HEK293 (cell line): ENCODE results near the gene LYPD6B.

Experiments
- CTCF ChIA-PET: fragments of 350-600 bp; formaldehyde crosslinking; extraction: SDS; loops from one replicate; lab custom pipeline; 2021; ENCODE audit warnings: antibody characterized with exemption; lab: Yijun Ruan, JAX
- POLR2A ChIA-PET: fragments of 300-600 bp; formaldehyde crosslinking; extraction: SDS; loops from one replicate; lab custom pipeline; 2020; ENCODE audit warnings: antibody characterized with exemption, inconsistent platforms; lab: Yijun Ruan, JAX
- H3K27ac ChIP-seq: fragments of 200-500 bp; sonication (Bioruptor generic); 2 replicates; pipeline ENCODE4 v1.5.1; 2014; ENCODE audit warnings: low read depth, low read length, control low read depth, inconsistent platforms; ENCODE audit errors: extremely low read depth
- H3K36me3 ChIP-seq, 2 experiments: fragments of 200-500 bp in 1 of 2; sonication (Bioruptor generic) in 1 of 2; 1 replicate in 1 of 2; 2 replicates in 1 of 2; pipeline ENCODE4 v1.5.1; 2014 to 2017; ENCODE audit warnings: inconsistent platforms in 2 of 2, low read length in 2 of 2; ENCODE audit not compliant: control insufficient read depth in 2 of 2, insufficient read depth in 1 of 2
- H3K4me1 ChIP-seq: fragments of 200-500 bp; sonication (Bioruptor generic); 2 replicates; pipeline ENCODE4 v1.5.1; 2014; ENCODE audit warnings: mild to moderate bottlenecking, low read length, inconsistent platforms; ENCODE audit not compliant: control insufficient read depth, insufficient read depth
- H3K4me3 ChIP-seq: 2 replicates; pipeline ENCODE4 v1.5.1; 2011; ENCODE audit warnings: low read depth, mild to moderate bottlenecking, control low read depth, low read length, moderate library complexity
- H3K9me3 ChIP-seq: fragments of 200-500 bp; sonication (Bioruptor generic); 2 replicates; pipeline ENCODE4 v1.5.1; 2014; ENCODE audit warnings: low read depth, low read length, inconsistent platforms; ENCODE audit not compliant: control insufficient read depth, insufficient read depth
- OVOL3 ChIP-seq: fragments of 450-650 bp; formaldehyde crosslinking; IDR thresholded peaks from 2 replicates; pipeline ENCODE4 v1.5.1; 2016; ENCODE audit warnings: missing biosample characterization, missing genetic modification characterization
- PRDM2 ChIP-seq: fragments of 450-650 bp; formaldehyde crosslinking; IDR thresholded peaks from 2 replicates; pipeline ENCODE4 v1.5.1; 2016; ENCODE audit warnings: missing biosample characterization, missing genetic modification characterization, borderline replicate concordance
- YY2 ChIP-seq: fragments of 450-650 bp; formaldehyde crosslinking; IDR thresholded peaks from 2 replicates; pipeline ENCODE4 v1.5.1; 2016; ENCODE audit warnings: missing biosample characterization, missing genetic modification characterization
- ZBTB20 ChIP-seq: fragments of 450-650 bp; formaldehyde crosslinking; IDR thresholded peaks from 2 replicates; pipeline ENCODE4 v1.5.1; 2016; ENCODE audit warnings: missing biosample characterization, missing genetic modification characterization
- ZFHX2 ChIP-seq: fragments of 450-650 bp; formaldehyde crosslinking; conservative IDR thresholded peaks from 2 replicates; pipeline ENCODE4 v1.5.1; 2016; ENCODE audit warnings: missing biosample characterization, missing genetic modification characterization
- ZNF112 ChIP-seq: fragments of 450-650 bp; formaldehyde crosslinking; IDR thresholded peaks from 2 replicates; pipeline ENCODE4 v1.5.0; 2017; ENCODE audit warnings: missing biosample characterization, missing genetic modification characterization
- ZNF132 ChIP-seq: fragments of 450-650 bp; formaldehyde crosslinking; IDR thresholded peaks from 2 replicates; pipeline ENCODE4 v1.5.1; 2017; ENCODE audit warnings: missing biosample characterization, missing genetic modification characterization, borderline replicate concordance
- ZNF202 ChIP-seq: fragments of 450-650 bp; formaldehyde crosslinking; IDR thresholded peaks from 2 replicates; pipeline ENCODE4 v1.5.1; 2016; ENCODE audit warnings: missing biosample characterization, missing genetic modification characterization, borderline replicate concordance
- ZNF302 ChIP-seq: fragments of 450-650 bp; formaldehyde crosslinking; IDR thresholded peaks from 2 replicates; pipeline ENCODE4 v1.5.1; 2016; ENCODE audit warnings: missing biosample characterization, missing genetic modification characterization, low read depth
- ZNF37A ChIP-seq: fragments of 450-650 bp; IDR thresholded peaks from 2 replicates; pipeline ENCODE4 v1.5.1; 2018; ENCODE audit warnings: missing biosample characterization, missing genetic modification characterization
- ZNF433 ChIP-seq: fragments of 450-650 bp; formaldehyde crosslinking; IDR thresholded peaks from 2 replicates; pipeline ENCODE4 v1.5.1; 2016; ENCODE audit warnings: missing biosample characterization, missing genetic modification characterization, low read depth
- ZNF449 ChIP-seq: fragments of 450-650 bp; formaldehyde crosslinking; IDR thresholded peaks from 2 replicates; pipeline ENCODE4 v1.5.1; 2017; ENCODE audit warnings: missing biosample characterization, mild to moderate bottlenecking, missing genetic modification characterization, moderate library complexity
- ZNF549 ChIP-seq: fragments of 450-650 bp; IDR thresholded peaks from 2 replicates; pipeline ENCODE4 v1.5.1; 2018; ENCODE audit warnings: missing biosample characterization, missing genetic modification characterization, mild to moderate bottlenecking, inconsistent platforms, moderate library complexity
- ZNF571 ChIP-seq: fragments of 450-650 bp; formaldehyde crosslinking; IDR thresholded peaks from 2 replicates; pipeline ENCODE4 v1.5.0; 2017; ENCODE audit warnings: missing biosample characterization, missing genetic modification characterization
- ZNF626 ChIP-seq: fragments of 450-650 bp; sonication (Bioruptor Pico); formaldehyde crosslinking; IDR thresholded peaks from 2 replicates; pipeline ENCODE4 v1.5.1; 2018; ENCODE audit warnings: missing biosample characterization, missing genetic modification characterization, inconsistent platforms
- ZNF629 ChIP-seq: fragments of 450-650 bp; formaldehyde crosslinking; IDR thresholded peaks from 2 replicates; pipeline ENCODE4 v1.5.1; 2017; ENCODE audit warnings: missing biosample characterization, missing genetic modification characterization
- ZSCAN16 ChIP-seq: fragments of 450-650 bp; formaldehyde crosslinking; IDR thresholded peaks from 2 replicates; pipeline ENCODE4 v1.5.1; 2016; ENCODE audit warnings: missing biosample characterization, missing genetic modification characterization
- ZXDB ChIP-seq: fragments of 450-650 bp; formaldehyde crosslinking; IDR thresholded peaks from 2 replicates; pipeline ENCODE4 v1.5.1; 2016; ENCODE audit warnings: missing biosample characterization, missing genetic modification characterization

Gene LYPD6B

GRCh38 chr2:148992448-148992847 is 46.1 kb upstream of the LYPD6B start:
- H3K9me3 ChIP-seq: no peaks in the 10 kb centered on the region
- H3K4me3 ChIP-seq: no peak overlapping the region
- H3K27ac ChIP-seq: no peak overlapping the region
- ChIA-PET POLR2A (no interaction called here), CTCF (interaction anchor here (0.6 to 0.9 kb wide), 3 partner anchors 146 to 426 kb away, joined by 3 to 7 read pairs (median 3); no protein-coding TSS in a partner anchor)
- H3K4me1 ChIP-seq: no peaks in the 10 kb centered on the region
- TF ChIP-seq ZNF571 (tag by site-specific recombination) (no peak), ZNF629 (tag by site-specific recombination) (no peak), ZNF626 (tag by site-specific recombination) (no peak), OVOL3 (tag by site-specific recombination) (no peak), ZNF37A (tag by site-specific recombination) (no peak), ZSCAN16 (no peak), ZNF302 (tag by site-specific recombination) (no peak), YY2 (tag by site-specific recombination) (no peak), ZNF202 (tag by site-specific recombination) (no peak), ZFHX2 (tag by site-specific recombination) (no peak), ZNF112 (tag by site-specific recombination) (no peak), ZXDB (tag by site-specific recombination) (no peak), ZNF449 (tag by site-specific recombination) (no peak), ZNF433 (tag by site-specific recombination) (no peak), ZBTB20 (tag by site-specific recombination) (no peak), PRDM2 (tag by site-specific recombination) (no peak), ZNF549 (tag by site-specific recombination) (no peak)
- peaks cover 0 to 68% of the 10 kb centered on the region in 2 experiments; a peak in 1 of 3 replicates for H3K36me3 ChIP-seq

GRCh38 chr2:148993351-148993750 is 45.1 kb upstream of the LYPD6B start:
- Histone ChIP-seq H3K27ac (no peak overlapping the region), H3K4me1 (no peaks in the 10 kb centered on the region), H3K9me3 (no peaks in the 10 kb centered on the region), H3K36me3 (peaks cover 0 to 71% of the 10 kb centered on the region in 2 experiments; a peak in 1 of 3 replicates), H3K4me3 (no peak overlapping the region)
- CTCF ChIA-PET: interaction anchor here (0.5 to 1.1 kb wide), 2 partner anchors 336 to 551 kb away, joined by 3 read pairs; no protein-coding TSS in a partner anchor
- TF ChIP-seq ZNF132 (tag by site-specific recombination): no peak
- POLR2A ChIA-PET: no interaction called here
